ENCODE results near the gene RBMS2.
A peak's percentile ranks its signal among the peaks of the same experiment; 100 is the strongest.
"Not testable (repeated sequence)": the region's sequence is repeated elsewhere in the genome, so short reads cannot be mapped to it uniquely, and the experiment has no call there.

RBMS2 gene

DNA sequence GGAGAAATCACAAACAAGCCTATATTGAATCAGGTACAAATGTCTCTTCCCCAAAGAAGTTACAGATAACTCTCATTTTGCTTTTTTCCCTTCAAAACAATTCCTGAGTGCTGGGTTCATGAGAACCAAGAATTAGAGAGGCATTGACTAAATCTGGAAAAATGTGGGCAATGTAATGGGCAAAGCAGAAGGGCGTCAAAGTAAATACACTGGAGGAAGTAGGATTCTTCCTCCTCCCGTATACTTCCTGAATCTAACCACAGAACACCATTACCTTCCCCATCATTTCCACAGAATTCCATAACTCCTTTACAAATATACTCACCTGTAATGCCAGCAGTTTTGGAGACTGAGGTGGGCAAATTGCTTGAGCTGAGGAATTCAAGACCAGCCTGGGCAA, 3.0 kb upstream of the RBMS2 start:
- no peak for DNase-seq (ENCODE audit: low spot score)

DNA sequence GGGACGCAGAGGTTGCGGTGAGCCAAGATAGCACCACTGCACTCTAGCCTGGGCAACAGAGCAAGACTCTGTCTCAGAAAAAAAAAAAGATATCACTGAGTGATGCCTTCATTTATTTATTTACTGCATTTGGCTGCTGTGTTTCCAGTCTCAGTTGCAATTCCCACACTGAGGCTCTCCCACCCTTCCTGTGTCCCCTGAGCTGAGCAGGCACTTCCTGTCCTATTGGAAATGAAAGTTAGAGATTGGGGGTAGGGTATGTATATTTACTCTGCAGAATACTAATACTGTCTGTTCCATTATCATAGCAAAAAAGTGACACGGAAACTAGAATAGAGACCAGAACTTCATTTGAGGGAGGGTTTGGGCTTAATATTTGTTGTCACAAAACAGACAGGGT, 1.6 kb upstream of the RBMS2 start:
- DNase-seq (ENCODE audit: low spot score), result no peak

DNA sequence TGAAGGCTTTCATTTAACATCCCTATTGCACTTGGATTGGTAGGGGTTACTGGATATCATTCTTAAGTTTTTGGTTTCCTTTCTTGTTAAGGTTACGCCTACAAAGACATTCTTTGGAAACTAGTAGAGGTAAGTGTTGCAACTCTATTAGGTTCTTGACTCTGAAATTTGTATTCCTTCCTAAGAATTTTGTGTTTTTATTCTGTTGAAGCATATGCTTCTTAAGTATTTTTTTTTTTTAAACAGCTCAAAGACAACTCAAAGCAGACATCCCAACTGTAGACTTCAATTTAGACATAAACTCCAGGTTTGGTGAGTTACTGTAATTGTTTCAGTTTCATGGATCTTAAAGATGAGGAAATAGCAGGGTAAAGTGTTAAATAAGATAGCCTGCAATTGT, 1.1 kb upstream of the RBMS2 start:
- no peak for DNase-seq (ENCODE audit: low spot score)

DNA sequence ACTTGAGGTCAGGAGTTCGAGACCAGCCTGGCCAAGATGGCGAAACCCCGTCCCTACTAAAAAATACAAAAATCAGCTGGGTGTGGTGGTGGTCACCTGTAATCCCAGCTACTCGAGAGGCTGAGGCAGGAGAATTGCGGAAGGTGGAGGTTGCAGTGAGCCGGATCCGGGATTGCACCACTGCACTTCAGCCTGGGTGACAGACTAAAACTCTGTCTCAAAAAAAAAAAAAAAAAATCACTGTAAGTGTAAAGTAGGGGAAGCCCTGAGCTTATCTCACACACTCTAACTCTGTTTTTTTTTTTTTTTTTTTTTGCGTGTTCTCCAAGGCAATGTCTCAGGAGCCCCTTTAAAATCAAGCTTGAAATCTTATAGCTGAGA, 421 bp upstream of the RBMS2 start:
- no peak for DNase-seq (ENCODE audit: low spot score)

DNA sequence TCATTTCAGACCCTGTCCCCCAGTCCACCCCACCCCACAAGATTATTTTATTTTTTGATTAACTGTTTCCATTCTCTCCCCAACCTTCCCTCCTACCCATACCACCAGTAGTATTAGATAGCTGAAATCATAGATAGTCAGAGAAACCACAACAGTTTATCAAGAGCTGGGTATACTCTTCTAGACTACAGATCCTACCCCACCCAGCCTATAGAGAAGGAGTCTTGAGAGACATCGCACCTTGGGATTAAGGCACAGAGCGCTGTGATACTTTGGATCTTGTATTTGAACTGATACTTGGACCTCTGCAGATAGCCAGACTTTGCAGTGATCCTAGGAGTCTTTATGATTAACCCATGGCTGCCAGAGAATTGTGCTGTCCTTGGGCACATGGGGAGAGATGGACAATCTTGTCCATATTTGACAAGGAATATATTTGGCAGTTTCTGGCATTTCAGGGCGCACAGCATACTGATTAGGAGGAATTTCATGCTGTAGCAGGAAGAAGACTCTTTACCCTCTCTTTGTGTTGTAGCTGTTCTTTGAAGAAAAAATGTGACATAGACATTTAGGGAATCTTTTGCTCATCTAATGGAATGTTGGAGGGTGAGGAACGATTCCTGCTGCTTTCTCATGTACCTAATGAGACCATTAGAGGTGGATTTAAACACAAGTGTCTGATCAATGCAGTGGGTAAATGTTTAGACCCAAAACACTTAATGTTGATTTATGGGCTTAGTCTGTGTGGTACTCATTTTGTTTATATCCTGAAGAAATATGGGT, 982 bp downstream of the RBMS2 start:
- DNase-seq (ENCODE audit: low spot score), result no peak

DNA sequence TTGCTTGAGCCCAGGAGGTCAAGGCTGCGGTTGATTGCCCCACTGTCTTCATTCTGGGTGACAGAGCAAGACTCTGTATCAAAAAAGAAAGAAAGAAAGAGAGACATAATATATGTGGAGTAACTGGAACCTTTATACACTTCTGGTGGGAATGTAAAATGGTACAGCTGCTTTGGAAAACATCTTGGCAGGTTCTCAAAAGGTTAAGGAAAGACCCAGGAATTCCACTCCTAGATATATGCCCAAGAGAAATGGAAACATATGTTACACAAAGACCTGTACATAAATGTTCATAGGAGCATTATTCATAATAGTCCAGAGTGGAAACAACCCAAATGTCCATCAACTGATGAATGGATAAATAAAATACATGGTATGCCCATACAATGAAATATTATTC, 7.2 kb downstream of the RBMS2 start:
- DNase-seq (ENCODE audit: low spot score), result no peak

DNA sequence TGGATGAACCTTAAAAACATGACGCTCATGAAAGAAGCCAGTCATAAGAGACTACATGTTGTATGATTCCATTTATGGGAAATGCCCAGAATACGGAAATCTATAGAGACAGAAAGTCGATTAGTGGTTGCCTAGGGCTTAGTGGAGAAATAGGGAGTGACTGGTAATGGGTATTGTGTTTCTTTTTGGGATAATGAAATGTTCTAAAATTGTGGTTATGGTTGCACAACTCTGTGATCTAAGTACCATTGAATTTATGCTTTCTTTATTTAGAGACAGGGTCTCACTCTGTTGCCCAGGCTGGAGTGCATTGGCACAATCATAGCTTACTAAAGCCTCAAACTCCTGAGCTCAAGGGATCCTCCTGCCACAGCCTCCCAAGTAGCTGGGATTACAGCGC, 8.0 kb downstream of the RBMS2 start:
- DNase-seq (ENCODE audit: low spot score), result no peak

DNA sequence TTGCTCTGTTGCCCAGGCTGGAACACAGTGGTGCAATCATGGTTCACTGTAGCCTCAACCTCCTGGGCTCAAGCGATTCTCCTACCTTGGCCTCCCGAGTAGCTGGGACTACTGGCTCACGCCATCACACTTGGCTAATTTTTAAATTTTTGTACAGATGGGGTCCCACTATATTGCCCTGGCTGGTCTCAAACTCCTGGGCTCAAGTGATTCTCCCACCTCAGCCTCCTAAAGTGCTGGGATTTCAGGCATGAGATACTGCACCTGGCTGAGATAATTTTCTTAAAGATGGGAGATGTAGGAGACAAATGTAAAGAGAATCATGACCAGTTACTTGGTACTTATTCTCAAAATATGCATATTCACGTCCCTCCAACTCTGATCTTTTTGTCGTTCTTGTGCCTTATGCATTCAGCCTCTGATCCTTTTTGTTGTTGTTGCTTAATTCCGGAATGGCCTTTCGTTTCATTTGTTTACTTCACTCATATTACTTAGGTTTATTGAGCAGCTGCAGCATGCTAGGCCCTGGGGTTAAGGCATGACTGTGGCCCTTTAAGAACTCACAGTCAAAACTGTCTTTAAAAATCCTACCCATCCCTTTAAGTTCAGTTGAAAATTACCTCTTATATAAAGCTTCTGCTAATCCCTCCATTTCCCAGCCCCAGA, 8.9 kb downstream of the RBMS2 start:
- DNase-seq (ENCODE audit: low spot score), result no peak

DNA sequence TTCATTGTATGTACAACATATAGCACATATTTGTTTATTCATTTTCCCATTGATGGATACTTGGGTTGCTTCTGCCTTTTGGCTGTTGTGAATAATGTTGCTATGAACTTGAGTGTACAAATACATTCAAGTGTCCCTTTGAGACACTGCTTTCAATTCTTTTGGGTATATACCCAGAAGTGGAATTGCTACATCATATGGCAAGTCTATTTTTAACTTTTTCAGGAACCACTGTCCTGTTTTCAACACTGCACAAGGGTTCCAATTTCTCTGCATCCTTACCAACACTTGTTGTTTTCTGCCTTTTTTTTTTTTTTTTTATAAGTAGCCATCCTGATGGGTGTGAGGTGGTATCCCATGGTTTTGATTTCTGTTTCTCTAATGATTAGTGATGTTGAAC, 15.9 kb downstream of the RBMS2 start:
- no peak for DNase-seq (ENCODE audit: low spot score)

DNA sequence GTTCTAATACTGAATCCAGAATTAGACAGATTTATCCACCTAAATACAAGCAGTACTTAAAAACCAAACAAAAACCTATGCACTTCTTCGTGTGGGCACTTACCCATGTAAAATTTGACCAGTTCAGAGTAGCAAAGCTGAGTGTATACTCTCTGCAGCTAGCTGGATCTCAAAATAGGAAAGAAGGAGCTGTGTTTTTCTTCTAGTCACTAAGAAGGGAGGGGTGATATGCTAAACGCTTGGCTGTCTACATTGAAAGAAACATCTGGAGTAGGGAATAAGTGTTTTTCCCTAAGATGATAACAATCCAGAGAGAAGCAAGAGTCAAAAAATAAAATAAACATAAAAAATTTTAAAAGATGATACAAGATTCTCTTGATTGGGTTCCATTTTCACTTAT, 20.0 kb downstream of the RBMS2 start:
- no peak for DNase-seq (ENCODE audit: low spot score)

DNA sequence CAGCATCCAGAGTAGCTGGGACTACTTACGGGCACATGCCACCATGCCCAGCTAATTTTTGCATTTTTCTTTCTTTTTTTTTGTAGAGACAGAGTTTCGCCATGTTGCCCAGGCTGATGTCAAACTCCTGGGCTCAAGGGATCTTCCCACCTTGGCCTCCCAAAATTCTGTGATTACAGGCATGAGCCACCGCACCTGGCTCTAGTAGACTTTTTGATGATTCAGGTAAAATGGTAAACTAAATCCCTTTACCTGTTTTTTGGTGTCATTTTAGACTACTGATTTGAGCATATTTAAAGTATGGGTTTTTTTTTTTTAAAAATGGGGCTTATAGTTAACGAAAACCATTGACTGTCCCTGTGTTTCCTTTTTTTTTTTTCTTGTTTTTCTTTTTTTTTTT, 20.5 kb downstream of the RBMS2 start:
- DNase-seq (ENCODE audit: low spot score), result no peak

DNA sequence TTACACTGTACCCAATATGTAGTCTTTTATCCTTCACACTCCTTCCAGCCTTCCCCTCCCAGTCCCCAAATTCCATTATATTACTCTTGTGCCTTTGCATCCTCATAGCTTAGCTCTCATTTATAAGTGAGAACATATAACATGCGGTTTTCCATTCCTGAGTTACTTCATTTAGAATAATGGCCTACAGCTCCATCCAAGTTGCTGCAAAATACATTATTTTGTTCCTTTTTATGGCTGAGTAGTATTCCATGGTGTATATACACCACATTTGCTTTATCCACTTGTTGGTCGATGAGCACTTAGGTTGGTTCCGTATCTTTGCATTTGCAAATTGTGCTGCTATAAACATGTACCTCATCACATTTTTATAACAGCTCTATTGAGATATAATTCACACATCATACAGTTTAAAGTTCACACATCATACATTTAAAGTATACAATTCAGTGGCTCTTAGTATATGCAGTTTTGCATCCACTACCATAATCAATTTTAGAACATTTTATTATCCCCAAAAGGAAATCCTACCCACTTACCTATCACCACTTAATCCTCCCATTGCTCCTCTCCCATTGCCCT, 23.5 kb downstream of the RBMS2 start:
- no peak for DNase-seq (ENCODE audit: low spot score)

DNA sequence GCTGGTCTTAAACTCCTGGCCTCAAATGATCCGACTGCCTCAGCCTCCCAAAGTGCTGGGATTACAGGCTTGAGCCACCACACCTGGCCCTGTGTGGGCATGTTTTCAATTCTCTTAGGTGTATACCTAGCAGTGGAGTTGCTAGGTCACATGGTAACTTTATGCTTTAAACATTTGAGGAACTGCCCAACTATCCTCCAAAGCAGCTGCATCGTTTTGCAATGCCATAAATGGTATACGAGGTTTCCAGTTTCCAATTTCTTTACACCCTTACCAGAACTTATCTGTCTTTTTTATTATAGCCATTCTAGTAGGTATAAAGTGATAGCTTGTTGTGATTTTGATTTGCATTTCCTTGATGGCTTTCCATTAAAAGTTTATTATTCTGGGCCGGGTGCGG, 25.1 kb downstream of the RBMS2 start:
- no peak for DNase-seq (ENCODE audit: low spot score)

DNA sequence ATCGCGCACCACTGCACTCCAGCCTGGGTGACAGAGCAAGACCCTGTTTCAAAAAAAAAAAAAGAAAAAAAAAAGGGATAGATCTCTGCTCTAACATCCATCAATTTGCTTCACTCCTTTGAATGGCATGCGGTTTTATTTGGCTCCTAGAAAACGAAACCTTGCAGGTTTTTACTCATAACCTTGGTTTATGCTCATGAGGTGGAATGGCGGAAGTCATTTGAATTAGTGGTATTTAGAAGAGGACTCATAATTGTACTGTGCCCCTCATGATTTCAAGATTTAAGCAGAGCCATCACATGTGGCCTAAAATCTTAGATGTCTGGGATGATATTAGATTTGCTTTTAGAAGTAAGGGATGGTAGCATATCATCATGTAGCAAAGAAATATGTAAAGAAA, 29.4 kb downstream of the RBMS2 start:
- no peak for DNase-seq (ENCODE audit: low spot score)

DNA sequence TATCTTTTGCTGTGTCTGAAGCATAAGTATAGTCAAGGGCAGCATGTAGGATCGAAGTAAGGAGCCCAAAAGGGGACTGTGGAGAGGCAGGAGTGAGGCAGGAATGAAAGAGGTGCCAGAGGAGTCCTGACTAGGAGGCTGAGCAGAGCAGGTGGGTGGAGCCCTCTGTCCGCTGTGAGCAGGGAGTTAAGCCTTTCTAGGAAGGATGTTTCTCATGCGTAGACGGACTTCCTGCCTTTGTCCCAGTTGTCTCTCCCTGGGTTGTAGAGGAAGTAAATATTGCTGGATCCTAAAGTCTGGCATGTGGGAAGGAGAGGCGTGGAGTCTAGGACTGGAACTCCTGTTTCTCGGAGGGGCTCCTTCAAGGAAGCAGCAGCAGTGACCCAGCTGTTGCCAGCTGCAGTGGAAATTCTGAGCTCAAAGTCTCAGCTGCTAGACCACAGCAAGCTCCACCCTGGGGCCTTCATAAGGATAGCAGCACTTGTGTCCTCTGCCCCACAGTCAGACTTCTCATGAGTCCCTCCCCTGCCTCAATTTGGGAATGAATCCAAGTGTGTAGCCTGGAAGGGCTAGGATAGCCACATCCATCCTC, 44.0 kb downstream of the RBMS2 start:
- peak; percentile 66 for DNase-seq (ENCODE audit: low spot score)

DNA sequence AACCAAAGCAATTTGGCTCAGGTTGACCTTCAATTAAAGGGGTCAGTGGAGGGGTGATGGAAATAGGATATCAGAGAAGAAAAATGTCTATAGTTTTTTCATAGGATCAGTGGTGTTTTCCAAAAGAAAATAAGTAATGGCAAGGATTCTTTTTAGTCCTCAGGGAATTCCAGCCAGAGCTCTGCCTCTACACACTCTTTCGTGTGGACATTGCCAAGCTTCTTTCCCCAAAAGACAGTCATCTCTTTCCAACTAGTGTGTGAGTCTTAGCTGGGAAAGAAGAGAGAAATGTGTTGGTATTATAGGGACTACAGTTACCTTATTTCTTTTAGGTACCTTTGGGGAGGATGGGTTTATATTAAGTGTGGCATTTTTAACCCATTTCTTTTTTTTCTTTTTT, 46.5 kb downstream of the RBMS2 start:
- no peak for DNase-seq (ENCODE audit: low spot score)

DNA sequence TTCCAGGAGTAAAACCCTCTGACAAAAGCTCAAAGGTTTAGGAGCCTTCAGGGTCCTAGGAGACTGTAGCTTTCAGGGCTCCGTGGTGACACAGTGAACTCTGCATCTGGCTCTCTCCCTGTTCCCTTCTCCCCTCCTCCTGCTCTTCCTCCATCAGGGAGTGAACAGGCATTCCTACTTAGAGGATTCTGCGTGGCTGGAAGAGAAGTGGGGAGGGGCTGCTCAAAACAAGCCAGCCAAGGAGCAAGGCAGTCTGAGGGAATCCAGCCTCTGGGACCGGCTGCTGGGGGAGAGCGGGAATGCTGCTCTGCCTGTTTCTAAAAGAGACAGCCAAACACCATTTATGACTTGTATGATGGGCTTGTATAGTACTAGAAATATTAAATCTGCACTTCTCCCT, 49.5 kb downstream of the RBMS2 start:
- DNase-seq (ENCODE audit: low spot score), result peak; percentile 63

DNA sequence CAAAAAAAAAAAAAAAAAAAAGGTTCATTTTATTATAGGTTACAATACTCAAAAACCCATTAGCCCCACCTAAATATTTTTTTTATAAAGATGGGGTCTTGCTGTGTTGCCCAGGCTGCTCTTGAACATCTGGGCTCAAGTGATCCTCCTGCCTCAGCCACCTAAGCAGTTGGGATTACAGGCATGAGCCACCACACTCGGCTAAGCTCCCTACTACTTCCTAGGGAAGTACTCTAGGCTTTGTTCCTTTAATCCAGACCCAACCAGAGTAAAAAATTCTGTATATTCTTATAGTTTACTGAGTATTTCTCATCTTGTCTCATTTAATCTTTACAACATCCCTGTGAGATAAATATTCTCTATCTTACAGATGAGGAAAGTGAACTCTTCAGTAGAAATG, 50.7 kb downstream of the RBMS2 start:
- no peak for DNase-seq (ENCODE audit: low spot score)

DNA sequence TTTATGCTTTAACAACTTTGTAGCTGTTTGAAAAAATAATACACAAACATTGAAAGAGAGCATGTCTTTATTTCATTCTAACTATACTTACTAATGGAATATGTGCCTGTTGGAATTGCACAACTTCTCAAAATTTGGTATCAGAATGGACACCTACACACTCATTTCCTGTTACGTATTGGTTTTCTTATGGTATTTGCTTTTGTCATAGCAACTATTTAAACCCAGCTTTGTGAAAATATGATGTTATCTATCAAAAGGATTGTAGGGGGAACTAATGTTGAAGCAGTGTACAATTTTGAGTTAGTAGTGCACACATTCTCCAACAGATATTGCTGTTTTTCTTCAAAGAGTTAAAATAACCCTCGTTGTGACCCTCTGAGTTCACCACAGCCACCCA, 52.6 kb downstream of the RBMS2 start:
- no peak for DNase-seq (ENCODE audit: low spot score)

DNA sequence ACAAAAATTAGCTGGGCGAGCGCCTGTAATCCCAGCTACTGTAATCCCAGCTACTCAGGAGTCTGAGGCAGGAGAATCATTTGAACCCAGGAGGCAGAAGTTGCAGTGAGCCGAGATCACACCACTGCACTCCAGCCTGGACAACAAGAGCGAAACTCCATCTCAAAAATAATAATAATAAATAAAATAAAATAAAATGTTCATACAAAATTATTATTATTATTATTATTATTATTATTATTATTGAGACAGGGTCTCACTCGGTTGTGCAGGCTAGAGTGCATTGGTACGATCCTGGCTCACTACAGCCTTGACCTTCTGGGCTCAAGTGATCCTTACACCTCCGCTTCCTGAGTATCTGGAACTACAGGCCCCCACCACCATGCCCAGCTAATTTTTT, 55.6 kb downstream of the RBMS2 start:
- not testable (repeated sequence) for DNase-seq (ENCODE audit: low spot score)

DNA sequence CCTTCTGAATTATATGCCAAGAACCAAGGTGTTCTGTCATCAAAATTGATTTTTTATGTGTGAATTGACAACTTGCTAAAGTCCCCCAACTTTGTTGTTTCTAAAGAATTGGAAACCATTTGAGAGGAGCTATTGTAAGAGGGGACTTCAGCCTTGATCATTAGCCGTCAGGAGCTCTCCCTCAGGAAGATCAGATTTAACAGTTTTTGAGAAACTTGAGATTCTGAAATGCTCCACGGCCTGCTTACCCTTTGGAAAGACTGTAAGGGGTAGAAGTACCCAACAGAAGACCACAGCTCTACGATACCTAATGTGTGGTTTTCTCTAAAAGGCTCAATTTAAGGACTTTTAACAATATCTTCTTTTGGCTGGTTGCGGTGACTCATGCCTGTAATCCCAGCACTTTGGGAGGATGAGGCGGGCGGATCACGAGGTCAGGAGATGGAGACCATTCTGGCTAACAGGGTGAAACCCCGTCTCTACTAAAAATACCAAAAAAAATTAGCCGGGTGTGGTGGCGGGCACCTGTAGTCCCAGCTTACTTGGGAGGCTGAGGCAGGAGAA, 57.4 kb downstream of the RBMS2 start:
- DNase-seq (ENCODE audit: low spot score), result no peak

DNA sequence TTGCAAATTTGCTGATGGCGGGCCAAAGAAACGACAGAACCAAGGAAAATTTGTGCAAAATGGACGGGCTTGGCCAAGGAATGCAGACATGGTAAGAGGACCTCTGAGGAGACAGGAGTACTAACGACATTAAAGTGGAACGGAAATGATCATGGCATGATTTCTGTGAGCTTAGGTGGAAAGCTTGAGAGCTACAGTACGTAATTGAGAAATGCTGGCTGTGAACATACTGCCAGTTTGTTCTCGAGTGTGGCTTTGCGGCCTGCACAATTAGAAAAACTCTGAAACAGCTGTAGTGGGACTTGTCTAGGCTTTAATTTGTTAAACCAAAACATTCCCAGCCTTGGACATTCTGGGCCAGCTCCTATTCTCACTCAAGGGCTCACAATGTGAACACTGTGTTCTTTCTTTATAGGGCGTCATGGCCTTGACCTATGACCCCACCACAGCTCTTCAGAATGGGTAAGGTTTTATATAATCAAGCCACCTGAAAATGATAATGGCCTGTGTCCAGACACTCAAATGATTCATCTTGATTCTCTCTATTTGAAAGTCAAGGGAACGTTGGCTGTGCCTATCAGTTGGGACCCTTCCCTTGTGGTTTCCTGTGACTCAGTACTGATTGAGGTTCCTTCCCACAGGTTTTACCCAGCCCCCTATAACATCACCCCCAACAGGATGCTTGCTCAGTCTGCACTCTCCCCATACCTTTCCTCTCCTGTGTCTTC, 60.0 kb downstream of the RBMS2 start:
- no peak for DNase-seq (ENCODE audit: low spot score)

All from ecto neural progenitor cell (in vitro differentiated cells).